HepG2 (cell line): ENCODE data around the gene HMGCLL1. TPM values are rescaled to one million over a fixed set of nuclear protein-coding genes. Genes with fewer than 3 reads are reported as not detected.
A peak's percentile ranks its signal among the peaks of the same experiment; 100 is the strongest.

Experiments
- ATAC-seq: fragments of 200-7000 bp; cut with Tn5 transposase; 3 replicates; pipeline ENCODE4 v1.9.1; 2020; ENCODE audit warnings: mild to moderate bottlenecking, moderate library complexity
- BruUV-seq: library from RNA; stranded (reverse); fragments of 400-500 nt; replicated peaks from 2 replicates; lab custom pipeline; 2021; lab: Mats Ljungman, UMichigan
- CTCF ChIA-PET: fragments of 300-600 bp; formaldehyde crosslinking; extraction: SDS; loops from one replicate; lab custom pipeline; 2021; ENCODE audit warnings: low total read pairs, inconsistent platforms, low intra/inter-chr PET ratio; lab: Yijun Ruan, JAX
- POLR2A ChIA-PET: fragments of 350-600 bp; sonication (Branson Sonifier 250); formaldehyde crosslinking; loops from one replicate; lab custom pipeline; 2020; ENCODE audit warnings: antibody characterized with exemption, inconsistent platforms; lab: Yijun Ruan, JAX
- DNase-seq: peaks from one replicate; pipeline ENCODE4 v3.0.0-alpha.2; 2015; ENCODE audit warnings: low spot score
- FAIRE-seq: peaks from 3 replicates; lab custom pipeline; 2011; peaks lifted over from hg19 to GRCh38; lab: Jason Lieb, UNC
- H2AFZ ChIP-seq: one replicate; pipeline ENCODE4 v1.6.1; 2011; ENCODE audit warnings: low read length, inconsistent platforms
- H3K27ac ChIP-seq: fragments of 300-600 bp; 3 replicates; pipeline ENCODE4 v1.8.0; 2011; ENCODE audit warnings: mixed run types, mild to moderate bottlenecking, mixed read lengths, low read length, inconsistent platforms; ENCODE audit not compliant: insufficient read depth; ENCODE audit errors: extremely low read length
- H3K27me3 ChIP-seq, 2 experiments: fragments of 200-600 bp in 1 of 2; 2 replicates in 1 of 2; 3 replicates in 1 of 2; pipeline versions ENCODE4 v1.6.0 to v1.8.0; 2011; ENCODE audit warnings: low read length in 2 of 2, mild to moderate bottlenecking in 2 of 2, moderate library complexity in 2 of 2, inconsistent platforms in 1 of 2; ENCODE audit not compliant: insufficient read depth in 2 of 2, control insufficient read depth in 1 of 2
- H3K36me3 ChIP-seq, 2 experiments: fragments of 200-600 bp in 1 of 2; replicated peaks in 1 of 2; 2 replicates in 1 of 2; 3 replicates in 1 of 2; pipeline versions ENCODE4 v1.5.1 to v1.8.0; 2011; ENCODE audit warnings: low read length in 2 of 2, inconsistent platforms in 1 of 2; ENCODE audit not compliant: insufficient read depth in 2 of 2, control insufficient read depth in 1 of 2
- H3K4me1 ChIP-seq: 2 replicates; pipeline ENCODE4 v1.5.1; 2012; ENCODE audit warnings: low read length, inconsistent platforms; ENCODE audit not compliant: insufficient read depth
- H3K4me2 ChIP-seq: 2 replicates; pipeline ENCODE4 v1.6.0; 2011; ENCODE audit warnings: low read depth, low read length, inconsistent platforms
- H3K4me3 ChIP-seq, 3 experiments: fragments of 200-600 bp in 1 of 3; sonication (generic), shearing (Covaris generic) in 1 of 3; replicated peaks in 1 of 3; 2 replicates each; pipeline ENCODE4 v1.5.1; 2011 to 2016; ENCODE audit warnings: low read length in 3 of 3, inconsistent platforms in 2 of 3, low read depth in 2 of 3, mild to moderate bottlenecking in 2 of 3, control low read depth in 1 of 3, mixed read lengths in 1 of 3; ENCODE audit not compliant: insufficient read depth in 1 of 3
- H3K79me2 ChIP-seq: one replicate; pipeline ENCODE4 v1.6.1; 2011; ENCODE audit warnings: low read length, inconsistent platforms; ENCODE audit not compliant: insufficient read depth
- H3K9ac ChIP-seq: 2 replicates; pipeline ENCODE4 v1.6.0; 2011; ENCODE audit warnings: mild to moderate bottlenecking, low read depth, low read length, inconsistent platforms; ENCODE audit not compliant: insufficient read depth
- H3K9me3 ChIP-seq: 2 replicates; pipeline ENCODE4 v1.5.1; 2012; ENCODE audit warnings: mild to moderate bottlenecking, low read length
- H4K20me1 ChIP-seq: 2 replicates; pipeline ENCODE4 v1.6.0; 2011; ENCODE audit warnings: inconsistent platforms, mild to moderate bottlenecking, low read length, moderate library complexity; ENCODE audit not compliant: insufficient read depth
- CTCF ChIP-seq: sonication (generic); formaldehyde crosslinking; IDR thresholded peaks from 2 replicates; pipeline ENCODE4 v1.5.0; 2020; ENCODE audit warnings: mild to moderate bottlenecking, missing genetic modification reagents, moderate library complexity
- FOSL1 ChIP-seq: sonication (generic); formaldehyde crosslinking; IDR thresholded peaks from 2 replicates; pipeline ENCODE4 v1.9.0; 2021; ENCODE audit warnings: missing genetic modification reagents, borderline replicate concordance
- FOXA1 ChIP-seq, 2 experiments: fragments of 450-650 bp in 1 of 2; sonication (generic) in 1 of 2; formaldehyde crosslinking in 1 of 2; IDR thresholded peaks; 2 replicates each; pipeline versions ENCODE4 v1.4.0 to v1.6.1; 2016 to 2020; ENCODE audit warnings: missing genetic modification reagents in 1 of 2
- FOXA3 ChIP-seq: IDR thresholded peaks from 2 replicates; pipeline ENCODE4 v1.6.1; 2016; ENCODE audit warnings: missing genetic modification reagents, missing compliant biosample characterization
- IRF1 ChIP-seq: sonication (generic); formaldehyde crosslinking; IDR thresholded peaks from 2 replicates; pipeline ENCODE4 v1.4.0; 2020; ENCODE audit warnings: low read depth, mild to moderate bottlenecking, missing genetic modification reagents
- MNT ChIP-seq: fragments of 450-650 bp; IDR thresholded peaks from 2 replicates; pipeline ENCODE4 v1.6.1; 2016
- SALL2 ChIP-seq: sonication (generic); formaldehyde crosslinking; IDR thresholded peaks from 2 replicates; pipeline ENCODE4 v1.8.1; 2023; ENCODE audit warnings: mild to moderate bottlenecking, missing genetic modification reagents, inconsistent platforms
- ZBTB25 ChIP-seq: IDR thresholded peaks from 2 replicates; pipeline ENCODE4 v1.6.1; 2018; ENCODE audit warnings: missing genetic modification reagents
- ZNF10 ChIP-seq: sonication (generic); formaldehyde crosslinking; IDR thresholded peaks from 2 replicates; pipeline ENCODE4 v1.4.0; 2020; ENCODE audit warnings: mild to moderate bottlenecking, low read depth, missing genetic modification reagents, borderline replicate concordance
- ZNF207 ChIP-seq: fragments of 450-650 bp; IDR thresholded peaks from 2 replicates; pipeline ENCODE4 v1.6.1; 2016; ENCODE audit warnings: antibody characterized with exemption, borderline replicate concordance
- ZNF264 ChIP-seq: sonication (generic); formaldehyde crosslinking; IDR thresholded peaks from 2 replicates; pipeline ENCODE4 v1.4.0; 2020; ENCODE audit warnings: missing genetic modification reagents
- ZNF431 ChIP-seq: sonication (generic); formaldehyde crosslinking; IDR thresholded peaks from 2 replicates; pipeline ENCODE4 v1.9.0; 2022; ENCODE audit warnings: missing genetic modification reagents, low read depth, mild to moderate bottlenecking, borderline replicate concordance
- ZNF747 ChIP-seq: sonication (generic); formaldehyde crosslinking; IDR thresholded peaks from 2 replicates; pipeline ENCODE4 v1.8.1; 2023; ENCODE audit warnings: missing genetic modification reagents, mild to moderate bottlenecking, borderline replicate concordance
- WGBS: methylation state at CpG from one replicate; pipeline ENCODE4 v1.1.6; 2017; ENCODE audit warnings: low lambda C conversion rate; 5-methylcytosine and 5-hydroxymethylcytosine counted together
- in situ Hi-C: cut with HindIII; loops from 2 replicates; pipeline ENCODE4 v1.10.0; 2017; ENCODE audit warnings: low pct_unique_long_range_greater_than_20kb; ENCODE audit not compliant: extremely low pct_ligation_motif_present
- intact Hi-C: fragments of 100-400 bp; cut with micrococcal nuclease; formaldehyde crosslinking; loops from one replicate; pipeline ENCODE4 v1.10.0; 2022; ENCODE audit not compliant: unreplicated experiment
- polyA plus RNA-seq, 8 experiments: library from polyadenylated mRNA; depleted of rRNA in 3 of 8; stranded (reverse) in 7 of 8; unstranded in 1 of 8; fragments of >200 nt; fragmentation: Illumina TruSeq in 4 of 8; extraction: Trizol in 4 of 8; gene quantifications; 2 replicates each; pipeline versions ENCODE4 v1.2.1 to v1.2.3, GENCODE V29; 2011 to 2016; ENCODE audit warnings: low read depth in 4 of 8, missing spikeins in 1 of 8, mixed read lengths in 1 of 8; ENCODE audit not compliant: insufficient read depth in 1 of 8
- total RNA-seq, 5 experiments: library from RNA; depleted of rRNA; stranded (reverse); fragments of >200 nt; fragmentation: Illumina TruSeq; extraction: Trizol; gene quantifications; 2 replicates each; pipeline ENCODE4 v1.2.3, GENCODE V29; 2016; ENCODE audit warnings: low read depth in 1 of 5

HMGCLL1 gene
- total and polyA plus RNA-seq, 2 of the 13 experiments (the other 11 are each of a cell fraction or from before 2014, with no cell fraction given): not detected

GRCh38 chr6:55530931-55531330, 48.1 kb downstream of the HMGCLL1 start:
- 10% methylated on average over 2 of the region's 2 CpGs for WGBS
- Histone ChIP-seq H3K9me3 (no peaks in the 10 kb centered on the region), H3K36me3 (no peaks in the 10 kb centered on the region), H3K27ac (no peak overlapping the region), H2AFZ (no peak overlapping the region), H3K4me3 (no peak overlapping the region), H3K4me1 (no peaks in the 10 kb centered on the region), H3K27me3 (no peaks in the 10 kb centered on the region), H3K79me2 (no peaks in the 10 kb centered on the region), H3K9ac (no peak overlapping the region), H3K4me2 (no peak overlapping the region), H4K20me1 (no peaks in the 10 kb centered on the region)
- ATAC-seq (no peak), DNase-seq (no peak), FAIRE-seq (no peak)
- intact Hi-C loops (no loop called here), in situ Hi-C loops (no loop called here)
- TF ChIP-seq ZNF431 (CRISPR knock-in tag) (no peak), ZNF264 (CRISPR knock-in tag) (no peak), ZNF10 (no peak), MNT (no peak), SALL2 (CRISPR knock-in tag) (no peak), IRF1 (CRISPR knock-in tag) (no peak)
- no TSS peak for BruUV-seq
- ChIA-PET CTCF (no interaction called here), POLR2A (no interaction called here)

- BruUV-seq: no TSS peak
- in situ Hi-C loops (no loop called here), intact Hi-C loops (loop anchor here (10.0 kb wide), 1 partner anchor 244 kb away; no protein-coding TSS in a partner anchor)
- peak; percentile 43 for DNase-seq
- Histone ChIP-seq H3K4me1 (no peaks in the 10 kb centered on the region), H3K9me3 (no peaks in the 10 kb centered on the region), H3K4me3 (no peak overlapping the region), H3K9ac (no peak overlapping the region), H4K20me1 (no peaks in the 10 kb centered on the region), H2AFZ (no peak overlapping the region), H3K27me3 (no peaks in the 10 kb centered on the region), H3K27ac (no peak overlapping the region), H3K36me3 (no peaks in the 10 kb centered on the region), H3K4me2 (no peak overlapping the region), H3K79me2 (no peaks in the 10 kb centered on the region)
- ATAC-seq: peak; percentile 90
- peak; percentile 68 for FAIRE-seq
- 0% methylated on average over 1 of the region's 1 CpG for WGBS
- ChIA-PET POLR2A (no interaction called here), CTCF (interaction anchor here (1.2 kb wide), 1 partner anchor 252 kb away, joined by 3 read pairs; no protein-coding TSS in a partner anchor)
- TF ChIP-seq FOXA3 (CRISPR knock-in tag) (peak; percentile 27; the same call in 1 of the 2 replicates), ZNF747 (CRISPR knock-in tag) (no peak), ZBTB25 (CRISPR knock-in tag) (no peak), FOSL1 (CRISPR knock-in tag) (no peak), CTCF (CRISPR knock-in tag) (peak; percentile 34), ZNF207 (no peak), FOXA1 (IDR thresholded peaks at IDR 0.05) (no peak), FOXA1 (CRISPR knock-in tag; IDR thresholded peaks at IDR 0.05) (peak; percentile 49)
Observed at GRCh38 chr6:55528624-55529023, 50.4 kb downstream of the HMGCLL1 start.
